Activated T-cell treated with anti-CD3 and anti-CD28 coated beads, Interleukin-2, amount 50 U/mL, for 1 hour (primary cell): ENCODE data around the gene PITHD1.
A peak's percentile ranks its signal among the peaks of the same experiment; 100 is the strongest.
"Not testable (repeated sequence)": the region's sequence is repeated elsewhere in the genome, so short reads cannot be mapped to it uniquely, and the experiment has no call there.

Source experiments
- DNase-seq: peaks from one replicate; pipeline ENCODE4 v3.0.0-alpha.2; 2020

Gene PITHD1, protein sequence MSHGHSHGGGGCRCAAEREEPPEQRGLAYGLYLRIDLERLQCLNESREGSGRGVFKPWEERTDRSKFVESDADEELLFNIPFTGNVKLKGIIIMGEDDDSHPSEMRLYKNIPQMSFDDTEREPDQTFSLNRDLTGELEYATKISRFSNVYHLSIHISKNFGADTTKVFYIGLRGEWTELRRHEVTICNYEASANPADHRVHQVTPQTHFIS

DNA sequence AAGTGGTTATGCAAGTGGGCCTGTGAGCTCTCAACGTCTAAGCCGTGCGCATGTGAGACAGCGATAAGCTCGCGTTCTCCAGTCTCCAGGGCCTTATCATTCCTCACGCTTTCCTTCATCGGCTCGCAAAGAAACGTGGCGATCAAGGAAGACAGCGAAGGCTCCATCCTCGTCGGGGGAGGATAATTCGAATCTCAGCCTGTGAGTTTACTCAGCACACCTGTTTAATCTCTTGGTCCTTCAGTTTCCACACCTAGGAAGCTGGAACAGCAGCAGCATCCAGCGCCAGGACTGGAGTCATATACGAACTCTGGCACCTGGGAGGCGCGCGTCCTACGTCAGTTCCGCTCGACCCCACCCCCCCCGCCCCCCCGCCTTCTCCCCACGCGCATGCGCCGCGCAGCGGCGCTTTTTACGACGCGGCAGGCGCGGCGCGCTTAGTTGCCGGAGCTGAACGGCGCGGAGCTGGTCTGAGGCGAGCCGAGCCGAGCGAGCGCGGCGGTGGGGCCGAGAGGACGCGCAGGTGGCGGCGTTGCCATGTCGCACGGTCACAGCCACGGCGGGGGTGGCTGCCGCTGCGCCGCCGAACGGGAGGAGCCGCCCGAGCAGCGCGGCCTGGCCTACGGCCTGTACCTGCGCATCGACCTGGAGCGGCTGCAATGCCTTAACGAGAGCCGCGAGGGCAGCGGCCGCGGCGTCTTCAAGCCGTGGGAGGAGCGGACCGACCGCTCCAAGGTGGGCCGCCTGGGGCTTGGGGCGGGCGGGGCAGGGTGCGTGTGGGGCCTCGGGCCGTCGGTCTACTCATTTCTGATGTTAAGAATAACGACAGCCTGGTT lies at the start of gene PITHD1:
Gene PITHD1 (plus strand): TSS at position 440 of the 836 bp plus-strand sequence. CDS start 98 bp downstream, at position 538.
- peak; percentile 83 for DNase-seq

DNA sequence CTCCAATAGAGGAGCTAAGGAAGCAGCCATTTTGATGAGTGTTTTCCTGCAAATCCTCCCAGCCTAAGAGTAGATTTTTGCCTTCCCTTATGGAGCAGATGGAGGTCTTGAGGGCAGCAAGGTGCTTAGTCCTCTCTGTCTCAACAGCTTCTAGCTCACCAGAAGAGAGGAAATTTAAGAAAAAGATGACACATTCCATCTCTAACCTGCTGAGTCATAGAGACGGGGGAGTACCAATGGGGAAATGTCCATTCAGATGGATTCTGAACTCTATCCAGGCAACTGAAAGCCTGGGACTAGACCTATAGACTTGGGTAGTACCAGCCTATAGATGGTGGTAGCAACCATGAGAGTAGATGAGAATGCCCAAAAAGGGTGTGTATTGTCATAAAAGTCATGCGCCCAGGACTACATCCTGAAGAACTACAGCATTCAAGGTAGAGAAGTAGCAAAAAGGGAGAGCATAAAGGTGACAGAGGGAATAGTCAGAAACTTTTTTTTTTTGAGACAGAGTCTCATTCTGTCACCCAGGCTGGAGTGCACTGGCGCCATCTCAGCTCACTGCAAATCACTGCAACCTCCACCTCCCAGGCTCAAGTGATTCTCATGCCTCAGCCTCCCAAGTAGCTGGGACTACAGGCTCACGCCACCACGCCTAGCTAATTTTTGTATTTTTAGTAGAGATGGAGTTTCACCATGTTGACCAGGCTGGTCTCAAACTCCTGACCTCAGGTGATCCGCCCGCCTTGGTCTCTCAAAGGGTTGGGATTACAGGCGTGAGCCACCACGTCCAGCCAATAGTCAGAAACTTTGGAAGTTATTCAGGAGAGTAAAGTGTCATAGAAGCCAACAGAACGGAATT lies 45.6 kb upstream of the PITHD1 start:
- DNase-seq: no peak

DNA sequence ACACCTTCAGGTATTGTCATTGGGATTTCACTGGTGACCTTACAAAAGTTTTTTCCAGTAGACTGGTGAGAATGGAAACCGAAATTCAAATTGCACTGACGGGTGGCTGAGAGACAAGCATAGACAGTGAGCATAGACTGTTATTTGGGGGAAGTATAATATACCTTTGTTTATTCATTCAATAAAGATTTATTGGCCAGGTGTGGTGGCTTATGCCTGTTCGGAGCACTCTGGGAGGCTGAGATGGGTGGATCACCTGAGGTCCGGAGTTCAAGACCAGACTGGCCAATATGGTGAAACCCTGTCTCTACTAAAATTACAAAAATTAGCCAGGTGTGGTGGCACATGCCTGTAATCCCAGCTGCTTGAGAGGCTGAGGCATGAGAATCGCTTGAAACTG lies 44.9 kb upstream of the PITHD1 start:
- DNase-seq: not testable (repeated sequence)

DNA sequence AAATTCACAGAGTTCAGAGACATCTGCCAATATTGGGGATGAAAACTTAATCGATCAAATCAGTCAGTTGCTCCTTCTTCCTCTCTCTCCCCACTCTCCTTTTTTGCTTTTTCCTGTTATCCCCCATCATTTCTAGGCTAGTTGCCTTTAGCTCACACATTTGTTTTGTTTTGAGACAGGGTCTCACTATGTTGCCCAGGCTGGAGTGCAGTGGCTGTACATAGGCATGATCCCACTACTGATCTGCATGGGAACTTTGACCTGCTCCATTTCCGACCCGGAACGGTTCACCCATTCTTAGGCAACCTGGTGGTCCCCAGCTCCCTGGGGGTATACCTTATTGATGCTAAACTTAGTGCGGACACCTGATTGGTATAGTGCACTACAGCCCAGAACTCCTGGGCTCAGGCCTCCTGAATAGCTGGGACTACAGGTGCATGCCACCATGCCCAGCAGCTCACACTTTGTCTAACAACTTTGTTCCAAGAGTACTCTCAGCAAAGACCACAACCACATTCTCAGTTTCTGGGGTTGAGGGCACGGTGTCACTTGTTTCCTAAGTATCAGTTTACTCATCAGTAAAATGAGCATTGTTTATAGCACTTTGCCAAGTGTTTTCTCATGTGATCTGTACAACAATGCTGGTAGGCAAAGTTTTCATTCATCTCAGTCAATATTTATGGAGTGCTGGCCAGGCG lies 41.6 kb upstream of the PITHD1 start:
- no peak for DNase-seq

DNA sequence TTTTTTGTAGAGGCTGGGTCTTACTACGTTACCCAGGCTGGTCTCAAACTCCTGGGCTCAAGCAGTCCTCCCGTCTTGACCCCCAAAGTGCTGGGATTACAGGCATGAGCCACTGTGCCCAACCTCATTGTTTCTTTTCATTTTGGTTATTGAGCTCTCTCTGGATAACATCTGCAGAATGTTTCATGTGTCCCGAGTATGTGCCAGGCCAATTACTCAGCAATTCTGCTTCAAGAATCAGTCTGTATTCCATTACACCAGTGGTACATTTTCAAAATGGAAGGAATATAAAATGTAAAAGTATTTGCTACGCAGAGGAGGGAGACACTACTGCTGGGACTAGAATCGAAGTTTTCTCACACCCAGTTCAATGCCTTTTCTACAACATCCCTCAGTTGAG lies 36.6 kb upstream of the PITHD1 start:
- DNase-seq: no peak

DNA sequence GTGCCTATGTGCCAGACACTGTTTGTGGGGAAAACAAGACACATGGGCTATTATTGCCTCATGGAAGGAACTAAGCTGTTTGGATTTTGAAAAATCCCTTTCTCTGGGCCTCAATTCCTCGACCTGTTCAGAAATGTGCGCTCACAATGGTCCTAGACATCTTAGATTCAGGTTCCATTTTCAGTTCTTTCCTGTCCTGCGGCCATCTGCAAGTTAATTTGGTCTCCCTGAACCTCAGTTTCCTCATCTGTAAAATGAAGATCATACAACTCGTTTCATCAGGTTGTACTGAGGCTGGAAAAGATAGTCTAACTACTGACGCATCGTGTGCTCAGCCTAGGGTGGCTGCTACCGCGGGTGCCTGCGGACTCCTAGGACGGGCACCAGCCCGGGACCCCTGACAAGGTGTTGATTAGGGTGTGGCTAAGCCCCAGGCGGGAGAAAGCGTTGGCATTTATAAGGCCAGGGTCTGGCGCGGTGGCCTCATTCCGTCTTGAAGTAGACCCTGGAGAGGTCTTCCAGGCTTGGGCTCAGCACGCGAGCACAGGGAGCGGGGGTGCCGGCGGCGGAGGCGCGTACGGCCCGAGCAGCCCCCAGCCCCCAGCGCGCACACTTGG lies 35.4 kb upstream of the PITHD1 start:
- DNase-seq: no peak

DNA sequence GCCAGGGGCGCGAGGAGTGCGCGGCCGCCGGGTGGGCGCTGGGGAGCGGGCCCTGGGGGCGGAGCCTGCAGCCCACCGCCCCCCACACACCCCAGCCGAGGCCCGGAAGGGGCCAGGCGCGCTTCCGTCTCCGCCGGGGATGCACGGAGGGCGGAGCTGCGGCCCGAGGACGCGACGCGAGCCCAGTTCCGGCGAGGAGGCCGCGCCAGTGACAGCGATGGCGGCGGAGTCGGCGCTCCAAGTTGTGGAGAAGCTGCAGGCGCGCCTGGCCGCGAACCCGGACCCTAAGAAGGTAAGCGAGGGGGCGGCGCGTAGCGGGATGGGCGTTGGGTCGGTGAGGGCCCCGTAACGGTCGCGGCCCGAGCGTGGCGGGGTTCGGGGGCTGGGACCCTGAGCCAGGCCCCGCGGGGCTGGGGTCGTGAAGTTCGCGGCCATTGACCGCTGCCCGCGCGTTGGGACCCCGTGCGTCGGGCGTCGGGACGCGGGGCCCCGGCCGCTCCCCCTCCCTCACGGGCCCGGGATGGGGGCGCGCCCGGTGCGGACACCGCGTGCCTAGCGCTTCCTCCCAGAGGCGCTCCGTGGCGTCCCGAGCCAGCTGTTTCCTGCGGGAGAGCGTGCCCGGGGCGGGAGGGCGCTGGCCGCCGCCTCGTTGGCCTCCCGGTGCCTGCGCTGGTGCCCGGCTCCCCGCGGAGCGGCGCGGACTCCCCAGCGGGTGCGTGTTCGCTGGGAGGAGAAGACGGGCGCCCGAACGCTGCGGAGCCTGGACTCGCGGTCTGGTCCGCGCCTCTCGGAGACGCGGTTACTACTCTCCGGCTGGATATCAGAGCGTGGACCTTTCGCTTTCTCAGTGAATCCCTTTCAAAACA lies 34.7 kb upstream of the PITHD1 start, which contains the start of gene ELOA:
Gene ELOA (plus strand): TSS at position 185 of the 866 bp plus-strand sequence. CDS start 33 bp downstream, at position 218.
- peak; percentile 78 for DNase-seq

DNA sequence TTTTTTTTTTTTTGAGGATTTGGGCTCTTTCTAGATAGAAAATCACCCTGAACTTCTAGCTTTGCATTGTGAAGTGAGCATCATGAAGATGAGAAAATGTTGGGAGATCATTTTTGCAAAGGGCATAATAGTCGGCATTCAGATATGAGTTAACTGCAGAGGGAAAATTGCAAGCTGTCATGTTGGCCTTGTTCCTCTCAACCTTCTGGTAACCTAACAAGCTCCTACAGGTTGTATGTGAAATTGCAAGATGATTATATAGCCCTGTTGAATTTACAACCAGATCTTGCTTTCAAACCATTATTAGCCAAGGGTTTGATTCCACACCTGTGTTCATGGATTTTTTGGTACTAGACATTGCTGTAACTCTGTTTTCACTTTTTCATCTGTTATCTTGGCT lies 32.7 kb upstream of the PITHD1 start:
- no peak for DNase-seq

DNA sequence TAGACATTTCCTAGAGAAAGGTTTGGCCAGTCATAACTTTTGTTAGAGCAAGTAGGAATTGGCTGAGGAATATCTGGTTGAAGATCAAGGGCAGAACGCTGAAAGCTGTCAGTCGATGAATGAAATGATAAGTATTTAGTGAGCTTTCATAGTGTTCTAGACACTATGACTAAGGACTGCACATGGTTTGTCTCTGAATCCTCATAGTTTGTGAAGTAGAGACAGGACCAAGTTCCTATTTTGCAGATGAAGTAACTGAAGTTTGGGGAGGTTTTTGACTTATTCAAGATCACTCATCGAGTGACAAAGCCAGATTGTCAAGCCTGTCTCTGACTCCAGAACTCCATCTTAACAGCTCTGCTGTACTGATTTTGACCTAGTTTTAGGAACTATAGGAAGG lies 30.2 kb upstream of the PITHD1 start:
- DNase-seq: no peak

DNA sequence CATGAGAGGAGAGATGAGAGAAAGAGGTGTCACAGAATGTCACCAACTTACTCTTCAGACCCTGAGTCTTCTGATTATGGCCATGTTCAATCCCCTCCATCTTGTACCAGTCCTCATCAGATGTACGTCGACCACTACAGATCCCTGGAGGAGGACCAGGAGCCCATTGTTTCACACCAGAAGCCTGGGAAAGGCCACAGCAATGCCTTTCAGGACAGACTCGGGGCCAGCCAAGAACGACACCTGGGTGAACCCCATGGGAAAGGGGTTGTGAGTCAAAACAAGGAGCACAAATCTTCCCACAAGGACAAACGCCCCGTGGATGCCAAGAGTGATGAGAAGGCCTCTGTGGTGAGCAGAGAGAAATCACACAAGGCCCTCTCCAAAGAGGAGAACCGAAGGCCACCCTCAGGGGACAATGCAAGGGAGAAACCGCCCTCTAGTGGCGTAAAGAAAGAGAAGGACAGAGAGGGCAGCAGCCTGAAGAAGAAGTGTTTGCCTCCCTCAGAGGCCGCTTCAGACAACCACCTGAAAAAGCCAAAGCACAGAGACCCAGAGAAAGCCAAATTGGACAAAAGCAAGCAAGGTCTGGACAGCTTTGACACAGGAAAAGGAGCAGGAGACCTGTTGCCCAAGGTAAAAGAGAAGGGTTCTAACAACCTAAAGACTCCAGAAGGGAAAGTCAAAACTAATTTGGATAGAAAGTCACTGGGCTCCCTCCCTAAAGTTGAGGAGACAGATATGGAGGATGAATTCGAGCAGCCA lies 27.0 kb upstream of the PITHD1 start:
- DNase-seq: peak; percentile 23

DNA sequence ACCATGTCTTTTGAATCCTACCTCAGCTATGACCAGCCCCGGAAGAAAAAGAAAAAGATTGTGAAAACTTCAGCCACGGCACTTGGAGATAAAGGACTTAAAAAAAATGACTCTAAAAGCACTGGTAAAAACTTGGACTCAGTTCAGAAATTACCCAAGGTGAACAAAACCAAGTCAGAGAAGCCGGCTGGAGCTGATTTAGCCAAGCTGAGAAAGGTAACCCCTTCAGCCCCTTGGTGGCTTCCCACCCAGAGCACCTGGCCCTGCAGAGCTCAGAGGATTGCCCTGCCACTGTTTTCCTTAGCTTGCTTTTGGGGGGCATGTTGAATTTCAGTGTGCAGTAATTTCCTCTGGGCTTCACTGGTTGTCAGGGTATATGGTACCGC lies 26.4 kb upstream of the PITHD1 start:
- DNase-seq: no peak

DNA sequence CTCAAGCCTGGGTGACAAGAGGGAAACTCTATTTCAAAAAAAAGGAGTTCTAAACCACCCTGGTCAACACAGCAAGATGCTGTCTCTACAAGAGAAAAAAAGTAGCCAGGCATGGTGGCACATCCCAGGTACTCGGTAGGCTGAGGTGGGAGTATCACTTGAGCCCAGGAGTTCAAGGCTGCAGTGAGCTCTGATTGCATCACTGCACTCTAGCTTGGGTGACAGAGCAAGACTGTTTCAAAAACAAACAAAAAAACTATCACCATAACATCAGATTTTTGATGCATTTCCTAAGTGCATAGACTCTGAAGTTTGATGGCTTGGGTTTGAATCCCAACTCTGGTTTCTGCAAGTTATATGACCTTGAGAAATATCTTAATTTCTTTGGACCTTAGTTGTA lies 25.3 kb upstream of the PITHD1 start:
- DNase-seq: no peak

DNA sequence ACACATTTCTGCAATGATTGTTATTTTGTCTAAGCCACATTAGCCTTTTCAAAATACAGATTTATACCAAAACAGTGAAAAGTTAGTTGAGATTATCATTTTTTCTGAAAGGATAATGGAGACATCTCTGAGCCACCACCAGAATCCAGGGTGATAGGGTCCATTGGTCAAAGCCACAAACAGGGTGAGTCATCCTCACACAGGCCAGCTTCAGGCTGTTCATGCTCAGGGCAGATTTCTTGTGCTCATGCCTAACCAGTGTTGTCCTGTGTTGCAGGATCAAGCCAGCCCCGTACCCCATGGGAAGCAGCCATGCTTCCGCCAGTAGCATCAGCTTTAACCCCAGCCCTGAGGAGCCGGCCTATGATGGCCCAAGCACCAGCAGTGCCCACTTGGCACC lies 21.5 kb upstream of the PITHD1 start:
- DNase-seq: no peak

DNA sequence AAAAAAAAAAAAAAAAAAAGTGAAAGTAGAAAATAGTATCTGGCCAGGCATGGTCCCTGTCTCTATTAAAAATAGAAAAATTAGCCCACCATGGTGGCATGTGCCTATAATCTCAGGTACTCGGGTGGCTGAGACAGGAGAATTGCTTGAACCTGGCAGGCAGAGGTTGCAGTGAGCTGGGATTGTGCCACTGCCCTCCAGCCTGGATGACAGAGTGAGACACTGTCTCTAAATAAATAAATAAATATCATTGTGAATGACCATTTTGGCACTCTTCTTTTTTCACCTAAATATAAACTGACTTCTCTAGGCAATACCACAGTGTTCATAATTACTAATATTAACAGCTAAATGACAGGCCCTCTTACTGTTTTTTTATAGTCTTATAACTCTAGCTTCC lies 20.4 kb upstream of the PITHD1 start:
- DNase-seq: no peak

DNA sequence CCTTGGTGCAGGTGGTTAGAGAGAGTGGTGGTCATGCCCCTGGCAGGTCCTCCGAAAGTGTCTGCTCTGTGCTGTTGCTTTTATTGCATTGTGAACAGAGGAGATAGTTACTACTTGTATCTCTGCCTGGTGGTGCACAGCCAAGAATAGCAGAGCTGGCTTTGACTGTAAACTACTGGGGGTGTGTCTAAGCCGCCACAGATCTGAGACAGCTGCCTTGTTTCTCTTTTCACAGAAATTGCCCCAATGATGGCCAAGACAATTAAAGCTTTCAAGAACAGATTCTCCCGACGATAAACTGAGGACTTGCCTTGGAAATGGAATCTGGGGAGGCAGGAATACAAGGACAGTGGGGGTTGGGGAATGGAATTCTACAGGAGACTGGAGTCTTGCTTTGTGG lies 18.9 kb upstream of the PITHD1 start:
- no peak for DNase-seq

DNA sequence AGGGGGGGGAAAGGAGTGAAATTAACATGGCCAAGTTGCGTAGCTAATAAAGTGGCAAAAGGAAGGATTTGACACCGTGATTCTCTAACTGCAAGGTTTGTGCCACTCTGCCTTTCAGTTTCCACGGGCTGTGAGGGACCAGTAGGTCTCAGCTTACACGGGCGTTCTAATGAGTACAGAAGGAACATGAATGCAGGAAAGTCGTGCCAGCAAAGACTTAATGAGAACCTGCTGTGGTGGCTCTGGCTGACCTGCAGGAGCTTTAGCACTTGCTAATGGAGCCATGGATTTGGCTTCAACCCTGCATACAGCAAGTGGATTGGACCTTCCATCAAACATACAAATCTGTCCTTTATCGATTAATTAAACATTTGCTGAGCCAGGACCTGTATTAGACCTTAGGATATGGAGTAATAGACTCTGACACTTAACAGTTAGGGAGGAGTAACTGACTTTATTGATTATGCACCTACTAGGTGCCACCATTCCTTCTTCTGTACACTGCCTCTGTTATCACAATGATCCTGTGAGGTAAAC lies 15.1 kb upstream of the PITHD1 start:
- DNase-seq: no peak

DNA sequence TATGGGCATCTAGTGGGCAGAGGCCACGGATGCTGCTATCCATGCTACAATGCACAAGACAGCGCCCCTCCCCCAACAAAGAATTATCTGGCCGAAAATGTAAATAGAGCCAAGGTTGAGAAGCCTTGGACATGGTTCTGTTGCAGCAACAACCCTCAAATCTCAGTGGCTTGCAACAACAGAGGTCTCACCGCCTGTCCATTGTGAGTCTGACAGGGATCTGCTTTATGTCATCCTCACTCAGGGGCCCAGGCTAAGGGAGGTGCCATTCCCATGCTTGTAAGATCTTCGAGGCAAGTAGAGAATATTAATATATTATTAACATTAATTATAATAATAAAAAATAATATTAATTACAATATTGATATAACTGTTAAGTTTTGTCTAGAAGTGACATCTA lies 9.5 kb upstream of the PITHD1 start:
- no peak for DNase-seq

DNA sequence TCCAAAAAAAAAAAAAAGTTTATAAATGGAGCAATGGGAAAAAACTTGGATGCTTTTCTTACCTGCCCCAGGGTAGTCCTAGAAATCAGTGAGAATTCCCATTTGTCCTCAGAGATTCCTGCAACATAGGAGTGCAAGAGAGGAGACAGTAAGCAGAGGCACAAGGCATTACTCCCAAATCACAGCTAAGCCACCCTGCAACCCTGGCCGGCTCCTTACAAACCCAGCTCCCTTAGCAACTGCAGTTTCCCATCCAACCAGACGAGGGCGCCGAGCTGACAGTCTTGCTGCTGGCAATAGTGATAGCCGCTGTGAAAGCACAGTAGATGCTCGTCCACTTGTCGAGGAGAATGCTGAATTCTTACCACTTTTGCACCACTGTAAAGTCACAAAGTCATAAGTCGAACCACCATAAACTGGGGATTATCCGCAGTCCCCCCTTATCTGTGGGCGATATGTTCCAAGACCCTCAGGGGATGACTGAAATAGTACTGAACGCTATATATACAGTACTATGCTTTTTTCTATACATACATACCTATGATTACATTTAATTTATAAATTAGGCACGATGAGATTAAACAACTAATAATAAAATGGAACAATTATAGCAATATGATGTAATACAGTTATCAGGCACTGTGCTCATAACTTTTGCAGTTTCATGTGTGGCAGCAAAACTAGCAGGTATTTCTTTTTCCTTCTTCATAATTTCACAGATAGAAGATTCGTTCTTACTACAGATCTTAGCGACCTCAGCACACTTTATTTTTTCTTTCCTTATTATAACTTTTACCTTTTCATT lies 6.0 kb upstream of the PITHD1 start:
- DNase-seq: peak; percentile 87

DNA sequence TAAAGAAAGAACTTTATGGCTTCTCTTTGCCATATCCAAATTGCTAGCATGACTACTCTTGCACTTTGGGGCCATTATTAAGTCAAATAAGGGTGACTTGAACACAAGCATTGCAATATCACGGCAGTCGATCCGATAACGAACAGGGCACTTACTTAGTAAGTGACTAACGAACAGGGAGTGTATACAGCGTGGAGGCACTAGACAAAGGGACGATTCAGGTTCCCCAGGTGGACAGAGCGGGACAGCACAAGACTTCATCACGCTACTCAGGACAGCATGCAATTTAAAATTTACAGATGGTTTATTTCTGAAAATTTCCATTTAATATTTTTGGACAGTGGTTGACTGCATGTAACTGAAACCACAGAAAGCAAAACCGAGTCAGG lies 5.4 kb upstream of the PITHD1 start:
- no peak for DNase-seq
